Epithelial cell of proximal tubule (primary cell): Measurements from ENCODE around the gene NTSR1. TPM values are rescaled to one million over a fixed set of nuclear protein-coding genes. Genes with fewer than 3 reads are reported as not detected.

Experiments used
- DNase-seq: peaks from one replicate; pipeline ENCODE4 v3.0.0-alpha.2; 2011; ENCODE audit warnings: low read depth
- H3K4me3 ChIP-seq: 2 replicates; pipeline ENCODE4 v1.5.1; 2011; ENCODE audit warnings: low read depth, mild to moderate bottlenecking, low read length
- CTCF ChIP-seq: conservative IDR thresholded peaks from 2 replicates; pipeline ENCODE4 v1.5.1; 2012; ENCODE audit warnings: low read depth, mild to moderate bottlenecking, low read length
- total RNA-seq: library from RNA; depleted of rRNA; stranded (reverse); fragments of >200 nt; gene quantifications from 2 replicates; pipeline ENCODE4 v1.2.3, GENCODE V29; 2015

The NTSR1 gene
- total RNA-seq, 1 donor from 2014 or later, result not detected

GRCh38 chr20:62754991-62755356 lies 46.3 kb downstream of the NTSR1 start:
- no peak for DNase-seq
- no peak for TF ChIP-seq CTCF
- H3K4me3 ChIP-seq, result no peak overlapping the region

- no peak overlapping the region for H3K4me3 ChIP-seq
- TF ChIP-seq CTCF, result no peak
- no peak for DNase-seq
Measured at GRCh38 chr20:62755817-62756724, 47.4 kb downstream of the NTSR1 start.

- TF ChIP-seq CTCF, result no peak
- no peak overlapping the region for H3K4me3 ChIP-seq
- DNase-seq, result no peak
Measured at GRCh38 chr20:62758226-62758912, 49.7 kb downstream of the NTSR1 start.

GRCh38 chr20:62759981-62760431 lies 51.4 kb downstream of the NTSR1 start:
- DNase-seq, result no peak
- H3K4me3 ChIP-seq, result no peak overlapping the region
- TF ChIP-seq CTCF, result no peak

- TF ChIP-seq CTCF, result no peak
- no peak overlapping the region for H3K4me3 ChIP-seq
- no peak for DNase-seq
Measured at GRCh38 chr20:62760471-62760855, 51.8 kb downstream of the NTSR1 start.

- no peak overlapping the region for H3K4me3 ChIP-seq
- TF ChIP-seq CTCF, result no peak
- DNase-seq, result no peak
Measured at GRCh38 chr20:62760856-62761758, 52.5 kb downstream of the NTSR1 start.
